Type B pancreatic cell (in vitro differentiated cells): ENCODE measurements around the gene BAD. TPM values are rescaled to one million over a fixed set of nuclear protein-coding genes. Genes with fewer than 3 reads are reported as not detected.
"Not testable (repeated sequence)": the region's sequence is repeated elsewhere in the genome, so short reads cannot be mapped to it uniquely, and the experiment has no call there.

Source experiments
- DNase-seq: peaks from one replicate; pipeline ENCODE4 v3.0.0; 2021; ENCODE audit warnings: mixed read lengths; ENCODE audit not compliant: unreplicated experiment; ENCODE audit errors: extremely low spot score
- H3K27ac Mint-ChIP-seq: 2 replicates; pipeline ENCODE4 v1.8.0; 2021; ENCODE audit warnings: mild to moderate bottlenecking, mixed read lengths
- H3K27me3 Mint-ChIP-seq: 2 replicates; pipeline ENCODE4 v1.8.0; 2021; ENCODE audit warnings: mixed read lengths
- H3K36me3 Mint-ChIP-seq: 2 replicates; pipeline ENCODE4 v1.8.0; 2021; ENCODE audit warnings: mixed read lengths
- H3K4me1 Mint-ChIP-seq: one replicate; pipeline ENCODE4 v1.8.0; 2021; ENCODE audit warnings: mixed read lengths; ENCODE audit not compliant: unreplicated experiment
- H3K4me3 Mint-ChIP-seq: 2 replicates; pipeline ENCODE4 v1.8.0; 2021; ENCODE audit warnings: mild to moderate bottlenecking, mixed read lengths
- H3K9me3 Mint-ChIP-seq: 2 replicates; pipeline ENCODE4 v1.8.0; 2021; ENCODE audit warnings: mixed read lengths
- total RNA-seq: library from RNA; stranded (reverse); gene quantifications from 2 replicates; pipeline ENCODE4 v1.2.1, GENCODE V29; 2021; ENCODE audit warnings: low replicate concordance
- TF ChIP-seq, protein P1 (sequence below): fragments of 200-600 bp; sonication (generic); conservative IDR thresholded peaks from 2 replicates; pipeline ENCODE4 v1.5.0; 2021; ENCODE audit warnings: antibody characterized with exemption, mild to moderate bottlenecking

Gene BAD
- total RNA-seq, 1 donor from 2014 or later = 48.7 TPM

DNA sequence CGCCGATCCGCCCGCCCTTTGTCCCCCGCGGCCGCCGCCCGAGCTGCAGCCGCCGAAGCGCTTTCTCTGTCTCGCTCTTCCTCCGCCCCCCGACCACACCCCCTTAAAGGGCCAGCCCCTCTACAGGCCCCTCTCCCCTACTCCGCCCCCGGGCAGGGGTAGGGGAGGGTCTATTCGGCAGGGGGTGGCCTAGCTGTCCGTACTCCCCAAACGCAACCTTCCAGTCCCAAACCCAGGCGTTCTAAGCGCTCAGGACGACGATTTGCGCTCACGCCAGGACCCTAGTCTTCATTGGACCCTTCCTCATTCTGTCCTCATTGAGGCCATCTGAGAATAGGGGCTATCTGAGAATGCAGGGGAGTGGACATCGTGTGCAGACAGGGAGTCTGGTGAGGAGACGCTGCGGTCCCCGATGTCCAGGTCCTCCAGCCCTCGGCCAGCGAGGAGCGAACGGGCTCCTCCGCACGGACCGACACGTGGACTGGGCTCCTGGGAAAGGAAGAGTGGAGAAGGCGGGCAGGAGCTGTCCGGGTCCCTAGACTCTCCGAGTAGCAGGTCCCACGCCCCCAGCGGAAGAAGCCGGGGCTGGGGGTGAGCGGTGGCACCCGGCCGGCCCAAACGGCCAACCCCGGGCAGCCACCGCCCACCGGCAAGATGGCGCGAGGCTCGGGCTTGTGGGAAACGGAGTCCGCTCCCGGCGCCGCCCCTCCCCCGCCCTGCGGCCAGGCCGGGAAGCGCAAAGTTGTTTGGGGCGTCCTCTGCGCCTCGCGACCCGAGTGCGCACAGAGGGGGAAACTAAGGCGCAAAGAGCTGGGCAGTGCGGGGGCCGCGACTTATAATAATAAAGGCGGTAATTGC is 37.4 kb downstream of the BAD start, which contains the start of gene PPP1R14B:
Gene PPP1R14B (minus strand): TSS at position 73 of the 858 bp plus-strand sequence. CDS start 270 bp downstream, outside the sequence.
- peak within 1 kb of the TSS; percentile 99 for H3K27ac Mint-ChIP-seq
- H3K4me3 Mint-ChIP-seq = peak within 1 kb of the TSS; percentile 94
- peak; percentile 90 for DNase-seq
- TF ChIP-seq, protein P1, sequence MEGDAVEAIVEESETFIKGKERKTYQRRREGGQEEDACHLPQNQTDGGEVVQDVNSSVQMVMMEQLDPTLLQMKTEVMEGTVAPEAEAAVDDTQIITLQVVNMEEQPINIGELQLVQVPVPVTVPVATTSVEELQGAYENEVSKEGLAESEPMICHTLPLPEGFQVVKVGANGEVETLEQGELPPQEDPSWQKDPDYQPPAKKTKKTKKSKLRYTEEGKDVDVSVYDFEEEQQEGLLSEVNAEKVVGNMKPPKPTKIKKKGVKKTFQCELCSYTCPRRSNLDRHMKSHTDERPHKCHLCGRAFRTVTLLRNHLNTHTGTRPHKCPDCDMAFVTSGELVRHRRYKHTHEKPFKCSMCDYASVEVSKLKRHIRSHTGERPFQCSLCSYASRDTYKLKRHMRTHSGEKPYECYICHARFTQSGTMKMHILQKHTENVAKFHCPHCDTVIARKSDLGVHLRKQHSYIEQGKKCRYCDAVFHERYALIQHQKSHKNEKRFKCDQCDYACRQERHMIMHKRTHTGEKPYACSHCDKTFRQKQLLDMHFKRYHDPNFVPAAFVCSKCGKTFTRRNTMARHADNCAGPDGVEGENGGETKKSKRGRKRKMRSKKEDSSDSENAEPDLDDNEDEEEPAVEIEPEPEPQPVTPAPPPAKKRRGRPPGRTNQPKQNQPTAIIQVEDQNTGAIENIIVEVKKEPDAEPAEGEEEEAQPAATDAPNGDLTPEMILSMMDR = peak; percentile 33
- no peaks in the 10 kb centered on the region for H3K36me3 Mint-ChIP-seq
- H3K27me3 Mint-ChIP-seq = no peaks in the 10 kb centered on the region
- no peaks in the 10 kb centered on the region for H3K9me3 Mint-ChIP-seq
- H3K4me1 Mint-ChIP-seq = peaks cover 16% of the 10 kb centered on the region

DNA sequence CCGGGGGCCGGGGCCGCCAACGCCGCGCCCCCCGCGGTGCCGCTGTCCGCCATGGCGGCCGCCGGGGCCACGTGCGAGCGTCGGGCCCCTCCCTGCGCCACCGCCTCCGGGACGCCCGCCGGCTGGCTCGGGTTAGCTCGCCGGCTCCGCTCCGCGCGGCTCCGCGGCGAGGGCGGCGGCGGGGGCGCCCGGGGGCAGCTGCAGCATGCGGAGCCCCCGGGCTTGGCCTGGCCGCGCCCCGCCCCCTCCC is 37.9 kb downstream of the BAD start:
- not testable (repeated sequence) for H3K9me3 Mint-ChIP-seq

DNA sequence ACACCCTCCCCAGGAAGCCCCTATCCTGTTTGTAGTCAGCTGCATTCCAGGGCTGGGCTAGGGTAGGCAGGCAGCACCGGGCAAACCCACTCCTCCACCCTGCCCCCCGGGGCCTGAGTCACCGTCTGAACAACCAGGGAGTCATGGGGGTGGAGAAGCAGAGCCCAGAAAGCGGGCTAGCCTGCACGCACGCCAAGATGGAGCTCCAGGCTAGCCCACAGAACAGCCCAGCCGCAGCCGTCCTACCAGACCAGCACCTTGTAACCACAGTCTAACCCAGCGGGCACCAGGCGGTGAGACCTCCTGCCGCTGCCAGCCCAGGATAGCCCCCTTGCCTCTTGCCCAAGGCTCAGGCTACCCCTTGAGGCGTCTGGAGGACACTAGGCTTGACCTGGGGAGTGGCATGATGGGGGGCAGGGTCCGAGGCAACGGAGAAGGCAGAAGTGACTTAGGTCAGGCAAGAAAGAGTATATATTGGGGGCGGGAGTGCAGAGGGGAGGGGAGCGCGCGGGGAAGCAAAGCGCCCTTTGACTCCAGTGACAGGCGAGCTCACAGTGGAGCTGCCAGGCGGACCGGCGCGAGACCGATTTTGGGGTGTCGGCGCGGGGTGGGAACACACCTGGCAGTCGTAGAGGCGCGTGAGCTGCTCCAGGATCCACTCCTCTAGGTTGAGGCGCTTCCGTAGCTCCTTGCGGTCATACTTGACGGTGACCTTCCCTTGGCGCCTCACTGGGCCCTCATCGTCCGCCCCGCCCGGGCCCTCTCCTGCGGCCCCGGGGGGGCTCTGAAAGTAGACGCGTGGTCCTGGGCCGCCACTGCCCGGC is 38.5 kb downstream of the BAD start:
- Mint-ChIP-seq H3K4me1 (peaks cover 16% of the 10 kb centered on the region), H3K9me3 (no peaks in the 10 kb centered on the region), H3K27ac (peak overlapping the region; percentile 99), H3K36me3 (no peaks in the 10 kb centered on the region), H3K4me3 (peak overlapping the region; percentile 94), H3K27me3 (no peaks in the 10 kb centered on the region)
- TF ChIP-seq, protein P1 = peak; percentile 17
- no peak for DNase-seq

More for the DNA sequence above, 37.9 kb downstream of the BAD start:
- Mint-ChIP-seq H3K4me1 (peaks cover 16% of the 10 kb centered on the region), H3K4me3 (peak overlapping the region; percentile 94)
- not testable (repeated sequence) for H3K36me3 Mint-ChIP-seq, H3K27me3 Mint-ChIP-seq, DNase-seq, H3K27ac Mint-ChIP-seq

- TF ChIP-seq, protein P1 = no peak
- Mint-ChIP-seq H3K36me3 (no peaks in the 10 kb centered on the region), H3K9me3 (no peaks in the 10 kb centered on the region), H3K4me1 (peaks cover 16% of the 10 kb centered on the region), H3K4me3 (peak overlapping the region; percentile 94), H3K27ac (peak overlapping the region; percentile 99), H3K27me3 (no peaks in the 10 kb centered on the region)
- no peak for DNase-seq
Observed at GRCh38 chr11:64245401-64245796, 39.1 kb downstream of the BAD start.

GRCh38 chr11:64244966-64245365 is 39.5 kb downstream of the BAD start:
- no peak for DNase-seq
- H3K27ac Mint-ChIP-seq = peak overlapping the region; percentile 99
- peaks cover 19% of the 10 kb centered on the region for H3K4me1 Mint-ChIP-seq

More at GRCh38 chr11:64244966-64245365, 39.5 kb downstream of the BAD start:
- H3K36me3 Mint-ChIP-seq = peaks cover 3% of the 10 kb centered on the region
- H3K9me3 Mint-ChIP-seq = no peaks in the 10 kb centered on the region
- no peaks in the 10 kb centered on the region for H3K27me3 Mint-ChIP-seq
- TF ChIP-seq, protein P1 = no peak
- peak overlapping the region; percentile 94 for H3K4me3 Mint-ChIP-seq
